GM18907 (cell line): ENCODE measurements around the gene DLL1.
A peak's percentile ranks its signal among the peaks of the same experiment; 100 is the strongest.

Experiments used
- ATAC-seq: cut with Tn5 transposase; IDR thresholded peaks from one replicate; pipeline ENCODE4 v1.9.1; 2021; ENCODE audit warnings: mild to moderate bottlenecking, moderate library complexity; ENCODE audit not compliant: unreplicated experiment

The DLL1 gene

GRCh38 chr6:170283212-170284081 lies 7.4 kb downstream of the DLL1 start:
- no peak for ATAC-seq

DNA sequence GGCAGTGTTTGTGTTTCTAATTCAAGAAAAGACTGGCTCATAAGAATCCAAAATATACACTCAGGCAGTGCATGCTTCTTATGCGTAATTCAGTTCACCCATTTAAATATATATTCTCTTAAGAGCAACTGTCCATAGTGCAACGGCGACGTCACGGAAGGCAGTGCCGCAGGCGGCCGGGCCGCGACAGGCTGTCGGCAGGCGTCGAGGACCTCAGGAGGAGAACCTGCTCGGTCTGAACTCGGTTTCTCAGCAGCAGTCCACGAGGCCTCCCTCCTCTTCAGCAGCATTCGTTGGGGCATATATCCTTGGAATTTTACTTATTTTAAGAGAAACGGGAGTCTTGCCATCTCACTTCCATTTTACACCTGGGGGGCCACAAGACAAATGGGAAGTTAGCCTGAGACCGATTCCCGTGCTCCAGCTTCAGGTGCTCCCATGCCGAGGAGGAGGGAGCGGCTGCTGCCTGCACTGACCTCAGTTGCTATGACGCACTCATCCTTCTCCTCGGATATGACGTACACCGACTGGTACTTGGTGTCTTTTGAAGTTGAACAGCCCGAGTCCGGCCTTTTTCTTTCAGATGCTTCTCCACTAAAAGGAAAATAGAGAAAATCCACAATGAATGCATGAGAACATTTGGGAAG lies 8.2 kb downstream of the DLL1 start:
- ATAC-seq = no peak

DNA sequence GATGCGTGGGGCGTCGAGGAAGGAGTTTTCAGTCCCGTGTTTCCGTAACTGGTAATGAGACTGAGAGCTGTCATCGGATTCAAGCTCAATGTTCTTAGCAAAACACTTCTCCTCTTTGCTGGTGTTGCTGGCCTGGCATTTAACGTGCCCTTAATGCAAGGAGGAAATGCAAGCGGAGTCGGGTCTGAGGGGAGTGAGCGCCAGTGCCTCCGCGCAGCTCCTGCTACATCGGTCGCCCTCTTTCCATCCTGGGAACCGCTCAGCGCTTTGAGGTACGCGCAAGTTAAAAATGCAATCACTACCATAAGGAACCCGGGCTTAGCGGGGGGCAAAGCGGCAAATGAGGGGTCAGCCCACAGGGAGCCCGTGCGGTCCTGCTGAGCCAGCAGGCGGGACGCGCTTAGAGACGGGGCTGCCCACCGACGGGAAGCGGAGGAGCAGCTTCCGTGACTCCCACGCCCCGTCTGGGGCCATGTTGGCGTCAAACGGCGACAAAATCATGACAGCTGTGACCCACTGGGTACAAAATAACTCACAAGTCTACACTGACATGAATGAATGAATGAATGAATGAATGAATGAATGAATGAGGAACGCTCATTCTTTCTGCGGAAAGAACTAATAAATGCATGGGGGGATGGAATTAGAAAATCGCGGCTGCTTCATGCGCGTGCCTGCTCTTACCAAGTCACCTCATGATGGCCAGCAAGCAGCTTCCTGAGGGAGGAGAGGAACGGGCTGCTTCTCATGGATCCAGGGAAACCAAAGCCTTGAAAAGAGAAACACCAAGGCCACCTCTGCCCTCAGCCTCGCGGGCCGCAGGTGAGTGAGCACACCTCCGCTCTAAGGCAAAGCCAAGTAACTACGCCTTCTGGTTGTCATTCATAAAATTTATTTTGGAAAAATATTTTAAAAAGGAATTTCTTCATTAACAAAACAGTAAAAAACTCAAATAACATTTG lies 9.3 kb downstream of the DLL1 start:
- ATAC-seq = no peak

- ATAC-seq = peak; percentile 26
Observed at GRCh38 chr6:170280689-170281045, 10.2 kb downstream of the DLL1 start.

- ATAC-seq = peak; percentile 72
Observed at GRCh38 chr6:170279977-170280688, 10.7 kb downstream of the DLL1 start.

- ATAC-seq = no peak
Observed at GRCh38 chr6:170279426-170279825, 11.5 kb downstream of the DLL1 start.

DNA sequence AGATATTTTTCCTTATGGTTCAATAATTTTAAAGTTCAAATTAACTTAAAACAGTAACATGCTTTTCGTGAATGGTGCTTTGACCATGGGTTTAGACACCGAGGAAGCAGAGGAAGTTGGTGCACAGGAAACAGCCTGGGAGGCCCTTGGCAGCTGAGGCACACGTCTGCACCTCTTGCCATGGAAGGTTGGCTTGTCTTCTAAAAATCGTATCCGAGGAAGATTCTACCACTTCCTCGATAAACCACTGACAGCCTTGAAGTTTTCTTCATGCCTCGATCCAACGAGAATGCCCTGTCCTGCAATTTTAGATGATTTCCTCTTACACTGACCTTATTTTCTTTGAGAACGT lies 12.2 kb downstream of the DLL1 start:
- ATAC-seq = no peak

- ATAC-seq = no peak
Observed at GRCh38 chr6:170277893-170278742, 12.8 kb downstream of the DLL1 start.

DNA sequence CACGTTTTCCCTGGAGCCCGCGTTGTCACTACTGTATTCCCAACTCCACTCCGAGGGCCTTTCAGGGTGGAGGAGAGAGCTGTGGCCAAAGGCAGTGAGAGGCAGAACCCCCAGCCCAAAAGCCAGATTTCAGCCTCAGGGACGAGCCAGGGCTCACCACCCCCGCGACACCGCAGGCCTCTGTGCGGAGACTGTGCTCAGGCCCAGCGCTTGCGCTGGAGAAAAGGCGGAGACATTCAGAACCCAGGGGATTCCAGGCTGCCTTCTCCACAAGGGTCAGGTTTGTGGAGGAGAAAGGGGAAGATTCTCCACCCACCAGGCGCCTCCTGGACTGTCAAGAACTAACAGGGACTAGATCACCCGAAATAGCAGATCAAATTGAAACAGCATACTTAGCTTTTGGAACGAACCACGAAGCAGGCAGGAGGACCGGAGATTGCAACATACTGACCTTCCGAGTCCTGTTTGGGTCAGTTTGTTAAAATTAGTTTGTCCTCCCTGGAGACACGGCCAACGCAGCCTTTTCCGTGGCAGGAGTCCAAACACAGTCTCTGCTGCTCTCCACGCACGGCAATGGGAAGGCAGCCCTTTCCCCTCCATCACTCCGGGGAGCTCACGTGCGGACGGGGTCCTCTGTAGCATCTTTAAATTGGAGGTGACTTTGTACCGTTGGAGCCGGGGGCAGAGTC lies 14.4 kb downstream of the DLL1 start:
- no peak for ATAC-seq

GRCh38 chr6:170274713-170275560 lies 15.9 kb downstream of the DLL1 start:
- ATAC-seq = no peak

GRCh38 chr6:170273681-170274080 lies 17.2 kb downstream of the DLL1 start:
- no peak for ATAC-seq

DNA sequence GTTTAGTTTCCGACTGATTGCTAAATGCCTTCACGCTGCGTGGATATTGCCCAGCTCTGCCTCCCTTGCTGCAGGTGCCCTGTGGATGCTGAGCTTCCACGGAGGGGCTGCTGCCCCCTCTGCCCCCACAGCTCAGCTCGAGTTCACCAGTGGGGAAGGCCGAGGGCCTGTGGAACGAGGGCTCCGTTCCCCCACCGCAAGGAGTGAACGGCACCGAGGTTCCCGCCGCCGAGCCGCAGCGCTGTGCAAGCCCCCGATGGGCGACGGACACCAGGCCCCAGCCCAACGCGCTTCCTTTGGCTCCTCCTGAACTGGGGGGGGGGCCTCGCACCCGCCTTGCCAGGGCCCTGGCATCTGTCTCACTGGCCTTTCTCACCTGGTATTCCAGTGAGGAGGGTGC lies 17.7 kb downstream of the DLL1 start:
- ATAC-seq = no peak

DNA sequence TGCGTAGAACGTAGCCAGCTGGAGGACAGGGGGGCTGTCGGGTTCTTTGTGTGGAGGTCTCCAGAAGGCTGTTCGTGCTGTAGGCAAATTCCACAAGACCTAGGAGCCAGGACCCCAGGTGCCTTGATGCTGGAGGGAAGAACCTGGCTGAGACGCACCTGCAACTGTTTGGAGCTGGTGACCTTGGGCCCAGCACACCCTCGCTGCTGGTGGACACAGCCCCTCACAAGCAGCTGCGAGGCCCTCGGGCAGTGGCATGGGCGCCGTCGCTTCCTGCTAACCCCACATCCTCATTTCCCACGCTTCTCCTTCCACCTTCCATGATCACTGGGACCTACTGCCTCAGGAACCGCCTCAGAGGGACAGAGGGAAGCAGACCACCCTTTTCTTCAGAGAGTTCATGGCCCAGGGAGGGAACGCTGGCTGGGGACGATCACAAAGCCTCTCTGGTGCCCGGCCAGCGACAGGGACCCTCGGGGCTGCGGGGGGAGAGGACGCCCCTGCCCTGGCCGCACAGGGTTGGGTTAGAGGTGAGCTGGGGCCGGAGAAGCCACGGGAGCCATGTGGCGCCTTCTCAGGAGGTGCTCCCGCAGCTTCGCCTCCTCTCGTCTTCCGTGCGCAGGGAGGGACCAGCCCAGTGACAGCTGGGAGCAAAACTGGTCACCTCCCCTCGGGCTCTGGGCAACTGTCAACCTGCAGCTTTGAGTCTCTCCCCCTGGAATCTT lies 18.4 kb downstream of the DLL1 start:
- peak; percentile 3 for ATAC-seq

DNA sequence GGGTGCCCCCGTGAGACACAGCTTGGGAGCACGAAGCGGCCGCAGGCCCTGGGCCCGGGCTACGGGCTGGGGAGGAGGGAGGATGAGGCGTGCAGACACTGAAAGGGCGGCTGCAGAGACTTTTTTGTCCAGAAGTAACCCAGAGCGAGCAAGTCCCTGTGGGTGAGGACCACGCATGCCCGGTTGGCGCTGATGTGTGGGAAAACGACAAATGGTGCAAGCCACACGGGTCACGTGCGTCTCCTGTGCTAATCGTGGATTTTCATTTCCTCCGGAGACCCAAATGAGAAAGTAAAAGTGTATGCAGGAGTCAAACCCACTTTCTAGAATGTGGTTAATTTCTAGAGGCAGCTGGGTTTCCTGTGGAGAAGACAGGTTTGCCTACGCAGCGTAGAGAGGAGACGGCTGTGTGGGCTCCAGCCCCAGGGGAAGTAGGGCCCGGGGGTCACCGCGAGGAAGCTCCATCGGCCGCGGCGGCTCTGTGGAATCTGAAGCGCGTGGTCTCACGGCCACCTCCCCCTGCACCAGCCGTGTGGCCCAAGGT lies 19.0 kb downstream of the DLL1 start:
- ATAC-seq = peak; percentile 97

- no peak for ATAC-seq
Observed at GRCh38 chr6:170270984-170271593, 19.8 kb downstream of the DLL1 start.

- ATAC-seq = no peak
Observed at GRCh38 chr6:170269846-170270541, 20.9 kb downstream of the DLL1 start.
